ACHN (cell line): ENCODE results near the gene SPTBN4.
"Not testable (repeated sequence)": the region's sequence is repeated elsewhere in the genome, so short reads cannot be mapped to it uniquely, and the experiment has no call there.

Experiments
- DNase-seq: peaks from one replicate; pipeline ENCODE4 v3.0.0-alpha.2; 2015
- in situ Hi-C: cut with HindIII; loops from 2 replicates; pipeline ENCODE4 v1.10.0; 2017; ENCODE audit warnings: low sequenced_read_pairs, low pct_ligation_motif_present, low pct_unique_long_range_greater_than_20kb

SPTBN4 gene

GRCh38 chr19:40494191-40494838 lies 27.5 kb downstream of the SPTBN4 start:
- in situ Hi-C loops, result no loop called here

GRCh38 chr19:40497214-40497613 lies 30.4 kb downstream of the SPTBN4 start:
- in situ Hi-C loops, result no loop called here

More at GRCh38 chr19:40494191-40494838, 27.5 kb downstream of the SPTBN4 start:
- no peak for DNase-seq

GRCh38 chr19:40499320-40499719 lies 32.5 kb downstream of the SPTBN4 start:
- DNase-seq, result no peak
- in situ Hi-C loops, result no loop called here

More at GRCh38 chr19:40497214-40497613, 30.4 kb downstream of the SPTBN4 start:
- no peak for DNase-seq

GRCh38 chr19:40500678-40501530 lies 34.1 kb downstream of the SPTBN4 start:
- DNase-seq, in situ Hi-C loops: not testable (repeated sequence)

- DNase-seq, result no peak
- in situ Hi-C loops, result no loop called here
Measured at GRCh38 chr19:40501599-40501998, 34.8 kb downstream of the SPTBN4 start.

- DNase-seq, result no peak
- in situ Hi-C loops, result no loop called here
Measured at GRCh38 chr19:40502081-40502480, 35.3 kb downstream of the SPTBN4 start.

GRCh38 chr19:40502647-40503319 lies 36.0 kb downstream of the SPTBN4 start:
- no peak for DNase-seq
- in situ Hi-C loops, result no loop called here

- no peak for DNase-seq
- in situ Hi-C loops, result no loop called here
Measured at GRCh38 chr19:40503320-40503695, 36.5 kb downstream of the SPTBN4 start.

GRCh38 chr19:40506099-40506498 lies 39.3 kb downstream of the SPTBN4 start:
- in situ Hi-C loops, result no loop called here
- no peak for DNase-seq

GRCh38 chr19:40507892-40508291 lies 41.1 kb downstream of the SPTBN4 start:
- no peak for DNase-seq
- in situ Hi-C loops, result no loop called here

- in situ Hi-C loops, result no loop called here
Measured at GRCh38 chr19:40508739-40509260, 42.0 kb downstream of the SPTBN4 start.

GRCh38 chr19:40510526-40511115 lies 43.8 kb downstream of the SPTBN4 start:
- in situ Hi-C loops, result no loop called here
- DNase-seq, result no peak

More at GRCh38 chr19:40508739-40509260, 42.0 kb downstream of the SPTBN4 start:
- no peak for DNase-seq

- in situ Hi-C loops, result no loop called here
Measured at GRCh38 chr19:40511487-40511886, 44.7 kb downstream of the SPTBN4 start.

GRCh38 chr19:40512110-40512472 lies 45.3 kb downstream of the SPTBN4 start:
- no peak for DNase-seq
- in situ Hi-C loops, result no loop called here

More at GRCh38 chr19:40511487-40511886, 44.7 kb downstream of the SPTBN4 start:
- no peak for DNase-seq

GRCh38 chr19:40512473-40513344 lies 45.9 kb downstream of the SPTBN4 start:
- in situ Hi-C loops, result no loop called here
- DNase-seq, result no peak

- DNase-seq, result no peak
- in situ Hi-C loops, result no loop called here
Measured at GRCh38 chr19:40513345-40513678, 46.5 kb downstream of the SPTBN4 start.

- in situ Hi-C loops, result no loop called here
Measured at GRCh38 chr19:40513741-40514315, 47.0 kb downstream of the SPTBN4 start.

GRCh38 chr19:40517248-40517647 lies 50.4 kb downstream of the SPTBN4 start:
- in situ Hi-C loops, result no loop called here
- no peak for DNase-seq

More at GRCh38 chr19:40513741-40514315, 47.0 kb downstream of the SPTBN4 start:
- no peak for DNase-seq
